DOHH2 (cell line): ENCODE results near the gene KCNN4.

Source experiments
- H3F3A ChIP-seq: fragments of 200-600 bp; sonication (generic), shearing (Covaris generic); 2 replicates; pipeline ENCODE4 v1.6.0; 2016; ENCODE audit warnings: antibody characterized with exemption, mild to moderate bottlenecking; ENCODE audit not compliant: control insufficient read depth, insufficient read depth
- H3K27ac ChIP-seq: fragments of 200-600 bp; sonication (generic); 2 replicates; pipeline ENCODE4 v1.5.1; 2014; ENCODE audit warnings: low read depth, mild to moderate bottlenecking, low read length, moderate library complexity
- H3K27me3 ChIP-seq: fragments of 200-600 bp; sonication (generic); 2 replicates; pipeline ENCODE4 v1.6.1; 2014; ENCODE audit warnings: mild to moderate bottlenecking, low read length, mixed read lengths; ENCODE audit not compliant: control insufficient read depth
- H3K36me3 ChIP-seq: fragments of 200-600 bp; sonication (generic); 2 replicates; pipeline ENCODE4 v1.6.1; 2014; ENCODE audit warnings: mild to moderate bottlenecking, low read length, moderate library complexity, mixed read lengths; ENCODE audit not compliant: control insufficient read depth
- H3K4me1 ChIP-seq: fragments of 200-600 bp; sonication (generic); 2 replicates; pipeline ENCODE4 v1.6.1; 2014; ENCODE audit warnings: mild to moderate bottlenecking, low read length, mixed read lengths; ENCODE audit not compliant: control insufficient read depth
- H3K4me2 ChIP-seq: fragments of 200-600 bp; sonication (generic); 2 replicates; pipeline ENCODE4 v1.6.0; 2014; ENCODE audit warnings: mild to moderate bottlenecking, low read length, moderate library complexity
- H3K4me3 ChIP-seq: fragments of 200-600 bp; sonication (generic); 2 replicates; pipeline ENCODE4 v1.5.1; 2014; ENCODE audit warnings: mild to moderate bottlenecking, low read length, mixed read lengths
- H3K79me2 ChIP-seq: fragments of 200-600 bp; sonication (generic); 2 replicates; pipeline ENCODE4 v1.6.1; 2014; ENCODE audit warnings: mild to moderate bottlenecking, low read length, mixed read lengths; ENCODE audit not compliant: control insufficient read depth
- H3K9me2 ChIP-seq: fragments of 200-600 bp; sonication (generic); replicated peaks from 2 replicates; pipeline ENCODE4 v1.6.1; 2014; ENCODE audit warnings: mild to moderate bottlenecking, low read length, mixed read lengths; ENCODE audit not compliant: control insufficient read depth
- H3K9me3 ChIP-seq: fragments of 200-600 bp; sonication (generic); 2 replicates; pipeline ENCODE4 v1.6.1; 2014; ENCODE audit warnings: antibody characterized with exemption, low read length, mixed read lengths; ENCODE audit not compliant: control insufficient read depth, insufficient read depth
- H4K20me1 ChIP-seq: fragments of 200-600 bp; sonication (generic); 2 replicates; pipeline ENCODE4 v1.6.0; 2014; ENCODE audit warnings: low read depth, mild to moderate bottlenecking, antibody characterized with exemption, low read length, moderate library complexity; ENCODE audit not compliant: control insufficient read depth, insufficient read depth
- EZH2phosphoT487 ChIP-seq: fragments of 200-600 bp; sonication (generic); IDR thresholded peaks from 2 replicates; pipeline ENCODE4 v1.6.1; 2017; ENCODE audit warnings: borderline replicate concordance, mild to moderate bottlenecking, antibody characterized with exemption, low read length, moderate library complexity, mixed read lengths
- TF ChIP-seq, protein P1 (sequence below): fragments of 200-600 bp; sonication (generic); IDR thresholded peaks from one replicate; pipeline ENCODE4 v1.5.1; 2014; ENCODE audit warnings: antibody characterized with exemption, mild to moderate bottlenecking, low read depth, low read length; ENCODE audit not compliant: poor library complexity, severe bottlenecking

Gene KCNN4

DNA sequence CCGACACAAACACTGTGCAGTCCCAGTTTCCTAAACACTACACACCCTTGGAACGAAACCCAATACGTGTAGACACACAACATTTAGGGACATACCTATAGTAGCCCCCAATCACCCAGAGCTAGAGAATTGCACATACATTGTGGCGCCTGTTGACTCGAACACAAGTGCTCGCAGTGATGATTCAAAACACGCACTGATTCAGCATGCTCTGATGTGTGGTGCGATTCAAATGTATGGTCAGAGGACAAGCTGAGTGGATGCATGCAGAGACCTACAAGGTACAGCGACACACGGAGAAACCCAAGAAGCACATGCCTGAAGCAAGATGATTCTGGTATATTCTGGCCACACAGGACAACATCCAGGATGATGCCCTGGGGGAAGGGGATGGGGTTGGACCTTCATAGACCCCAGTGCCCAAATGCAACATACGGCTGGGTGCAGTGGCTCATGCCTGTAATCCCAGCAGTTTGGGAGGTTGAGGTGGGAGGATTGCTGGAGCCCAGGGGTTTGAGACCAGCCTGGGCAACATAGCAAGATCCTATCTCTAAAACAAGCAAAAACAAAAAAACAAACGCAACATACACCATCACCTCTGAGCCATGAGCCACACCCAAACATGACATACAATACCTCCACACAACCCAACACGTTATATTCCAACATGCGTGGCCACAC is 997 bp upstream of the KCNN4 start:
- peaks cover 35% of the 10 kb centered on the region for H3F3A ChIP-seq
- H3K79me2 ChIP-seq, result peaks cover 43% of the 10 kb centered on the region
- peak overlapping the region; percentile 94 for H3K4me3 ChIP-seq
- TF ChIP-seq EZH2phosphoT487, result no peak
- TF ChIP-seq, protein P1, sequence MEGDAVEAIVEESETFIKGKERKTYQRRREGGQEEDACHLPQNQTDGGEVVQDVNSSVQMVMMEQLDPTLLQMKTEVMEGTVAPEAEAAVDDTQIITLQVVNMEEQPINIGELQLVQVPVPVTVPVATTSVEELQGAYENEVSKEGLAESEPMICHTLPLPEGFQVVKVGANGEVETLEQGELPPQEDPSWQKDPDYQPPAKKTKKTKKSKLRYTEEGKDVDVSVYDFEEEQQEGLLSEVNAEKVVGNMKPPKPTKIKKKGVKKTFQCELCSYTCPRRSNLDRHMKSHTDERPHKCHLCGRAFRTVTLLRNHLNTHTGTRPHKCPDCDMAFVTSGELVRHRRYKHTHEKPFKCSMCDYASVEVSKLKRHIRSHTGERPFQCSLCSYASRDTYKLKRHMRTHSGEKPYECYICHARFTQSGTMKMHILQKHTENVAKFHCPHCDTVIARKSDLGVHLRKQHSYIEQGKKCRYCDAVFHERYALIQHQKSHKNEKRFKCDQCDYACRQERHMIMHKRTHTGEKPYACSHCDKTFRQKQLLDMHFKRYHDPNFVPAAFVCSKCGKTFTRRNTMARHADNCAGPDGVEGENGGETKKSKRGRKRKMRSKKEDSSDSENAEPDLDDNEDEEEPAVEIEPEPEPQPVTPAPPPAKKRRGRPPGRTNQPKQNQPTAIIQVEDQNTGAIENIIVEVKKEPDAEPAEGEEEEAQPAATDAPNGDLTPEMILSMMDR, result no peak
- no peaks in the 10 kb centered on the region for H3K9me2 ChIP-seq
- peak overlapping the region; percentile 90 for H3K4me2 ChIP-seq
- H3K27me3 ChIP-seq, result no peaks in the 10 kb centered on the region
- peak overlapping the region; percentile 95 for H3K27ac ChIP-seq
- no peaks in the 10 kb centered on the region for H4K20me1 ChIP-seq
- no peaks in the 10 kb centered on the region for H3K9me3 ChIP-seq
- peaks cover 10% of the 10 kb centered on the region for H3K36me3 ChIP-seq
- H3K4me1 ChIP-seq, result peaks cover 79% of the 10 kb centered on the region

DNA sequence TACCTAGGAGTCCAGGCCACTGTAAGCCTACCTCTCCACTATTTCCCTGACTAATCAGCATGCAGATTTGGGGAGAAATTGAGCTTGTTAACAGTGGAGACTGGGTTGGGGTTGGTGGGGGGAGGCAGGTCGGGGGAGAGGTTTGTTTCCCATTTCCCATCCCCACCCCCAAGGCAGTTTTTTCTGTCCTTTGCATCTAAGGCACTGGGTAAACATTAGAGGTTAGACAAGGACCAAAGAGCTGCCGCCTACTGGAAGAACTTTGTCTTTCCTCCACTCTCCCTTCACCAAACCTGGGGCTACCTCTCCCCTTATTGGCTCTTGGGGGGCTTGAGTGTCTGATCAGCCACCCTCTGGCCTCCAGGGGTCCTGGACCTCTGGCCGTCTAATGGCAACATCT is 953 bp downstream of the KCNN4 start:
- Histone ChIP-seq H3K36me3 (peaks cover 27% of the 10 kb centered on the region), H3K27ac (peak overlapping the region; percentile 95), H3K4me1 (peaks cover 87% of the 10 kb centered on the region), H3K9me3 (no peaks in the 10 kb centered on the region), H3K4me2 (peak overlapping the region; percentile 90), H4K20me1 (no peaks in the 10 kb centered on the region), H3K79me2 (peaks cover 63% of the 10 kb centered on the region), H3F3A (peaks cover 35% of the 10 kb centered on the region), H3K9me2 (no peaks in the 10 kb centered on the region), H3K4me3 (peak overlapping the region; percentile 94), H3K27me3 (no peaks in the 10 kb centered on the region)
- TF ChIP-seq, protein P1, result peak; percentile 52
- TF ChIP-seq EZH2phosphoT487, result no peak

DNA sequence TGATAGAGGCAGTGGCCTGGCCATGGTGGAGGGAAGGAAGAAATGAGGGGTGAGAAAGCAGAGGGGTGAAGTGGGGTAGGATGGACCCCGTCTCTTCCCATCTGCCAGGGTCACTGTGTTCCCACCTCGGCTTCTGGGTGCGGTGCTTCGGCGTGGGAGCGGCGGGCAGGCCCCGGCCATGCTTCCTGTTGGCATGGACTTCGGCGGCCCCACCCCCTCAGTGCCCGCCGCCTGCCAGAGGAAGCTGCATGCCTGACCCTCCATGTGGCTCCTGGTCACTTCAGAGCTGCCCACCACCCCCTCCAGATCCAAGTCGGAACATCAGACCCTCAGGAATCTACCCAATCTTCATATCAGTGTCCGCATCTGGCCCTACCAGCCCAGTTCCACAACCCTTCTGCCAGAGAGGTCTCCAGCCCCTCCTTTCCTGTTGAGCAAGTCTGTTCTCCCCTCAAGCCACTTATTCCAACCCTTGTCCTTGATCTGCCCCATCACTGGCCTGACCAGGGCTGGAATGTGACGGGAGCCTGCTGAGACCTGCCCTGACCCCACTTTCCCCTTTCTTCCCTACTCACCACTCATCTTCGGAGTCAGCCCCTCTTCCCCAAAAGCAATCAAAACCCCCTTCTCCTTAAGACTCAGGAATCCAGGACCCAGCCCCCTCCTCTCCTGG is 1.5 kb downstream of the KCNN4 start:
- Histone ChIP-seq H4K20me1 (no peaks in the 10 kb centered on the region), H3K4me3 (peak overlapping the region; percentile 94), H3K36me3 (peaks cover 32% of the 10 kb centered on the region), H3K9me2 (no peaks in the 10 kb centered on the region), H3K9me3 (no peaks in the 10 kb centered on the region), H3F3A (peaks cover 31% of the 10 kb centered on the region), H3K27me3 (no peaks in the 10 kb centered on the region), H3K27ac (peak overlapping the region; percentile 95), H3K4me1 (peaks cover 81% of the 10 kb centered on the region), H3K4me2 (peak overlapping the region; percentile 90), H3K79me2 (peaks cover 67% of the 10 kb centered on the region)
- TF ChIP-seq, protein P1, result no peak
- no peak for TF ChIP-seq EZH2phosphoT487
